ENCODE results near the gene PDE4C. TPM values are rescaled to one million over a fixed set of nuclear protein-coding genes. Genes with fewer than 3 reads are reported as not detected.
"Not testable (repeated sequence)": the region's sequence is repeated elsewhere in the genome, so short reads cannot be mapped to it uniquely, and the experiment has no call there.

PDE4C gene
- polyA plus RNA-seq, 1 donor from 2014 or later, result 1.6 TPM

GRCh38 chr19:18211683-18212082, 14.6 kb downstream of the PDE4C start:
- no peak for TF ChIP-seq EP300 (conservative IDR thresholded peaks at IDR 0.05; ENCODE audit: poor library complexity, severe bottlenecking)
- TF ChIP-seq TAF1 (IDR thresholded peaks at IDR 0.05; ENCODE audit: low read depth), result no peak
- no peak for TF ChIP-seq POLR2AphosphoS5 (IDR thresholded peaks at IDR 0.05)
- TF ChIP-seq SMC3 (conservative IDR thresholded peaks at IDR 0.05; ENCODE audit: poor library complexity), result no peak
- TF ChIP-seq MXI1 (conservative IDR thresholded peaks at IDR 0.05; ENCODE audit: poor library complexity, severe bottlenecking), result no peak
- TF ChIP-seq, protein P1, sequence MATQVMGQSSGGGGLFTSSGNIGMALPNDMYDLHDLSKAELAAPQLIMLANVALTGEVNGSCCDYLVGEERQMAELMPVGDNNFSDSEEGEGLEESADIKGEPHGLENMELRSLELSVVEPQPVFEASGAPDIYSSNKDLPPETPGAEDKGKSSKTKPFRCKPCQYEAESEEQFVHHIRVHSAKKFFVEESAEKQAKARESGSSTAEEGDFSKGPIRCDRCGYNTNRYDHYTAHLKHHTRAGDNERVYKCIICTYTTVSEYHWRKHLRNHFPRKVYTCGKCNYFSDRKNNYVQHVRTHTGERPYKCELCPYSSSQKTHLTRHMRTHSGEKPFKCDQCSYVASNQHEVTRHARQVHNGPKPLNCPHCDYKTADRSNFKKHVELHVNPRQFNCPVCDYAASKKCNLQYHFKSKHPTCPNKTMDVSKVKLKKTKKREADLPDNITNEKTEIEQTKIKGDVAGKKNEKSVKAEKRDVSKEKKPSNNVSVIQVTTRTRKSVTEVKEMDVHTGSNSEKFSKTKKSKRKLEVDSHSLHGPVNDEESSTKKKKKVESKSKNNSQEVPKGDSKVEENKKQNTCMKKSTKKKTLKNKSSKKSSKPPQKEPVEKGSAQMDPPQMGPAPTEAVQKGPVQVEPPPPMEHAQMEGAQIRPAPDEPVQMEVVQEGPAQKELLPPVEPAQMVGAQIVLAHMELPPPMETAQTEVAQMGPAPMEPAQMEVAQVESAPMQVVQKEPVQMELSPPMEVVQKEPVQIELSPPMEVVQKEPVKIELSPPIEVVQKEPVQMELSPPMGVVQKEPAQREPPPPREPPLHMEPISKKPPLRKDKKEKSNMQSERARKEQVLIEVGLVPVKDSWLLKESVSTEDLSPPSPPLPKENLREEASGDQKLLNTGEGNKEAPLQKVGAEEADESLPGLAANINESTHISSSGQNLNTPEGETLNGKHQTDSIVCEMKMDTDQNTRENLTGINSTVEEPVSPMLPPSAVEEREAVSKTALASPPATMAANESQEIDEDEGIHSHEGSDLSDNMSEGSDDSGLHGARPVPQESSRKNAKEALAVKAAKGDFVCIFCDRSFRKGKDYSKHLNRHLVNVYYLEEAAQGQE (IDR thresholded peaks at IDR 0.05; ENCODE audit: borderline replicate concordance), result no peak
- TF ChIP-seq RAD21 (conservative IDR thresholded peaks at IDR 0.05), result no peak
- TF ChIP-seq EZH2 (IDR thresholded peaks at IDR 0.05; ENCODE audit: borderline replicate concordance, insufficient read depth, low read length, poor library complexity, severe bottlenecking), result no peak
- TF ChIP-seq, protein P2, sequence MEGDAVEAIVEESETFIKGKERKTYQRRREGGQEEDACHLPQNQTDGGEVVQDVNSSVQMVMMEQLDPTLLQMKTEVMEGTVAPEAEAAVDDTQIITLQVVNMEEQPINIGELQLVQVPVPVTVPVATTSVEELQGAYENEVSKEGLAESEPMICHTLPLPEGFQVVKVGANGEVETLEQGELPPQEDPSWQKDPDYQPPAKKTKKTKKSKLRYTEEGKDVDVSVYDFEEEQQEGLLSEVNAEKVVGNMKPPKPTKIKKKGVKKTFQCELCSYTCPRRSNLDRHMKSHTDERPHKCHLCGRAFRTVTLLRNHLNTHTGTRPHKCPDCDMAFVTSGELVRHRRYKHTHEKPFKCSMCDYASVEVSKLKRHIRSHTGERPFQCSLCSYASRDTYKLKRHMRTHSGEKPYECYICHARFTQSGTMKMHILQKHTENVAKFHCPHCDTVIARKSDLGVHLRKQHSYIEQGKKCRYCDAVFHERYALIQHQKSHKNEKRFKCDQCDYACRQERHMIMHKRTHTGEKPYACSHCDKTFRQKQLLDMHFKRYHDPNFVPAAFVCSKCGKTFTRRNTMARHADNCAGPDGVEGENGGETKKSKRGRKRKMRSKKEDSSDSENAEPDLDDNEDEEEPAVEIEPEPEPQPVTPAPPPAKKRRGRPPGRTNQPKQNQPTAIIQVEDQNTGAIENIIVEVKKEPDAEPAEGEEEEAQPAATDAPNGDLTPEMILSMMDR (IDR thresholded peaks at IDR 0.05; ENCODE audit: poor library complexity, severe bottlenecking), result no peak
- H3K9me3 ChIP-seq (ENCODE audit: low read length), result no peaks in the 10 kb centered on the region
- no peaks in the 10 kb centered on the region for H4K20me1 ChIP-seq (ENCODE audit: insufficient read depth)

GRCh38 chr19:18209912-18210311, 16.3 kb downstream of the PDE4C start:
- not testable (repeated sequence) for H3K9me3 ChIP-seq (ENCODE audit: low read length); H4K20me1 ChIP-seq (ENCODE audit: insufficient read depth); H3K27ac ChIP-seq (ENCODE audit: low read length); H3K27me3 ChIP-seq (ENCODE audit: insufficient read depth, low read depth, low read length); H3K9ac ChIP-seq (ENCODE audit: low read length); H3K79me2 ChIP-seq (replicated peaks; ENCODE audit: insufficient read depth, low read length); H3K4me3 ChIP-seq (ENCODE audit: low read length); H3K4me2 ChIP-seq (ENCODE audit: low read length); H3K36me3 ChIP-seq (ENCODE audit: insufficient read depth, low read length); H3F3A ChIP-seq (ENCODE audit: insufficient read depth, low read length, poor library complexity, severe bottlenecking); H2AFZ ChIP-seq (ENCODE audit: low read depth, low read length); H3K9me2 ChIP-seq (ENCODE audit: insufficient read depth, low read length)

More at GRCh38 chr19:18211683-18212082, 14.6 kb downstream of the PDE4C start:
- Histone ChIP-seq H3K4me3 (ENCODE audit: low read length) (no peak overlapping the region), H2AFZ (ENCODE audit: low read depth, low read length) (no peak overlapping the region), H3K27me3 (ENCODE audit: insufficient read depth, low read depth, low read length) (no peaks in the 10 kb centered on the region), H3K9ac (ENCODE audit: low read length) (no peak overlapping the region), H3K36me3 (ENCODE audit: insufficient read depth, low read length) (no peaks in the 10 kb centered on the region), H3K4me2 (ENCODE audit: low read length) (no peak overlapping the region), H3F3A (ENCODE audit: insufficient read depth, low read length, poor library complexity, severe bottlenecking) (no peaks in the 10 kb centered on the region), H3K27ac (ENCODE audit: low read length) (no peak overlapping the region), H3K79me2 (replicated peaks; ENCODE audit: insufficient read depth, low read length) (no peaks in the 10 kb centered on the region), H3K9me2 (ENCODE audit: insufficient read depth, low read length) (no peaks in the 10 kb centered on the region)

Data from neural cell (in vitro differentiated cells).